ENCODE measurements around the gene USP15.

USP15 gene

GRCh38 chr12:62320054-62320453 lies 59.9 kb downstream of the USP15 start:
- TF ChIP-seq, protein P1, sequence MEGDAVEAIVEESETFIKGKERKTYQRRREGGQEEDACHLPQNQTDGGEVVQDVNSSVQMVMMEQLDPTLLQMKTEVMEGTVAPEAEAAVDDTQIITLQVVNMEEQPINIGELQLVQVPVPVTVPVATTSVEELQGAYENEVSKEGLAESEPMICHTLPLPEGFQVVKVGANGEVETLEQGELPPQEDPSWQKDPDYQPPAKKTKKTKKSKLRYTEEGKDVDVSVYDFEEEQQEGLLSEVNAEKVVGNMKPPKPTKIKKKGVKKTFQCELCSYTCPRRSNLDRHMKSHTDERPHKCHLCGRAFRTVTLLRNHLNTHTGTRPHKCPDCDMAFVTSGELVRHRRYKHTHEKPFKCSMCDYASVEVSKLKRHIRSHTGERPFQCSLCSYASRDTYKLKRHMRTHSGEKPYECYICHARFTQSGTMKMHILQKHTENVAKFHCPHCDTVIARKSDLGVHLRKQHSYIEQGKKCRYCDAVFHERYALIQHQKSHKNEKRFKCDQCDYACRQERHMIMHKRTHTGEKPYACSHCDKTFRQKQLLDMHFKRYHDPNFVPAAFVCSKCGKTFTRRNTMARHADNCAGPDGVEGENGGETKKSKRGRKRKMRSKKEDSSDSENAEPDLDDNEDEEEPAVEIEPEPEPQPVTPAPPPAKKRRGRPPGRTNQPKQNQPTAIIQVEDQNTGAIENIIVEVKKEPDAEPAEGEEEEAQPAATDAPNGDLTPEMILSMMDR (IDR thresholded peaks at IDR 0.05; ENCODE audit: extremely low read depth, insufficient read depth, missing control alignments) = no peak
- in situ Hi-C loops (cut with MboI; ENCODE audit: low pct_unique_long_range_greater_than_20kb, low sequenced_read_pairs, unreplicated experiment) = no loop called here
- DNase-seq (ENCODE audit: low spot score) = no peak

DNA sequence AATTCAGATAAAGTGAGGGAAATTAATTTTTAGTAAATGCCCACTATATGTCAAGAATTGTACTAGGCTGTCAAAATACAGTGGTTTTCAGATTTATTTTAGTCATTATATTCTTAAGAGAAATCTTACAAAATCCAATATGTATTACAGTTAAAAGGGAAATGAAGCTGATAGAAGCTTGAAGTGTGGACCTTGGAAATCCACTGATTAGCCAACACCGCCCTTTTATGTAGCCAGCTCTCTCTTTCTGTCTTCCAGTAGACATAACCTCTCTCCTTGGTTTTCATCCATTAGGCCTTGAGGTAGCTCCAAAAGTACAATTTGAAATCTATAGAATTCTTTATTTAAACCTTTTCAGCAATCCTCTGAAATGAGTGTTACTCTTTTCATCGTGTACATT lies 63.2 kb downstream of the USP15 start:
- DNase-seq (ENCODE audit: low spot score) = no peak
- in situ Hi-C loops (cut with MboI; ENCODE audit: low pct_unique_long_range_greater_than_20kb, low sequenced_read_pairs, unreplicated experiment) = no loop called here
- TF ChIP-seq, protein P1 (IDR thresholded peaks at IDR 0.05; ENCODE audit: extremely low read depth, insufficient read depth, missing control alignments) = no peak

GRCh38 chr12:62328296-62328921 lies 68.2 kb downstream of the USP15 start:
- no peak for DNase-seq (ENCODE audit: low spot score)
- TF ChIP-seq, protein P1 (IDR thresholded peaks at IDR 0.05; ENCODE audit: extremely low read depth, insufficient read depth, missing control alignments) = no peak
- in situ Hi-C loops (cut with MboI; ENCODE audit: low pct_unique_long_range_greater_than_20kb, low sequenced_read_pairs, unreplicated experiment) = no loop called here

DNA sequence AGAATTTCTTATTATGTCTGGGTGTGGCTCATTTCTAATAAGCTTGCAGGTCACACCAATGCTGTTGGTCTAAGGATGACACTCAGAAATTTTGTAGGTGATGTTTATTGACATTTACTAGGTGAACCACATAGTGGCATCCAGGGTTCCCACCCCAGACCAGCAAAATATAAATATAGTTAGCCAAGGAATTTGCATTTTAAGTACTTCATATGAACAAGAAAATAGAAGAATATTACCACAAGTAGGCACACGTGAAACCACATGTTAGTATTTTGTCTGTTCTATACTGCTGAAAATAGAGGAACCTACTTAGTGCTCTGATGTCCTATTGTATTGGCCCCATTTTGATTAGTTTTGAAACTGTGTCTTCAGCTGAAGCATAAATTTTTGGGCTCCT lies 71.1 kb downstream of the USP15 start:
- DNase-seq (ENCODE audit: low spot score) = no peak
- TF ChIP-seq, protein P1 (IDR thresholded peaks at IDR 0.05; ENCODE audit: extremely low read depth, insufficient read depth, missing control alignments) = no peak
- in situ Hi-C loops (cut with MboI; ENCODE audit: low pct_unique_long_range_greater_than_20kb, low sequenced_read_pairs, unreplicated experiment) = no loop called here

GRCh38 chr12:62332598-62332997 lies 72.4 kb downstream of the USP15 start:
- TF ChIP-seq, protein P1 (IDR thresholded peaks at IDR 0.05; ENCODE audit: extremely low read depth, insufficient read depth, missing control alignments) = no peak
- no peak for DNase-seq (ENCODE audit: low spot score)
- in situ Hi-C loops (cut with MboI; ENCODE audit: low pct_unique_long_range_greater_than_20kb, low sequenced_read_pairs, unreplicated experiment) = no loop called here

DNA sequence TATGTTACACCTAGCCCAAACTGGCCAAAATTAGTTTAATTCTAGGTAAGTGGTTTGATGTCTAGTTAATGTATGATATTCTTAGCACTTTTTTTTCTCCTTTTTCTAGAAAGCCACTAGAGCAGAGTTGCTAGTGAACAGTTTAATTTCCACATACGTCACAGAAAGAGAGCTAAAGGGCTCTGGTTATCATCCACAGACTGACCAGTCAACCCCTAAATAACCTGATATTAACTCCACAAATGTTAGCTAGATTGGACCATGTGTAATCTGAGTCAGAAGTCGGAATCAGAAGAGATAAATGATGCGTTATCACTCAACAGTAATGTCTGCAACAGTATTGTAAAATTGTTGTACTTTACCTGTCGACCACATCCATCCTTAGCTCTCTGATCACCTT lies 74.9 kb downstream of the USP15 start:
- in situ Hi-C loops (cut with MboI; ENCODE audit: low pct_unique_long_range_greater_than_20kb, low sequenced_read_pairs, unreplicated experiment) = no loop called here

More for the DNA sequence above, 74.9 kb downstream of the USP15 start:
- DNase-seq (ENCODE audit: low spot score) = no peak
- TF ChIP-seq, protein P1 (IDR thresholded peaks at IDR 0.05; ENCODE audit: extremely low read depth, insufficient read depth, missing control alignments) = no peak

All from GM13977 (cell line).